ENCODE data around the gene MYBPC2. TPM values are rescaled to one million over a fixed set of nuclear protein-coding genes. Genes with fewer than 3 reads are reported as not detected.

MYBPC2 gene
- total RNA-seq, 1 donor from 2014 or later: 0.61 TPM

- Mint-ChIP-seq H3K4me3 (ENCODE audit: unreplicated experiment) (no peak overlapping the region), H3K27me3 (ENCODE audit: unreplicated experiment) (peaks cover 5% of the 10 kb centered on the region), H3K4me1 (ENCODE audit: low read depth, unreplicated experiment) (no peaks in the 10 kb centered on the region), H3K36me3 (ENCODE audit: unreplicated experiment) (no peaks in the 10 kb centered on the region), H3K27ac (ENCODE audit: unreplicated experiment) (no peak overlapping the region), H3K9me3 (ENCODE audit: unreplicated experiment) (peaks cover 9% of the 10 kb centered on the region)
- DNase-seq: no peak
- no peak for TF ChIP-seq CTCF (IDR thresholded peaks at IDR 0.05; ENCODE audit: partially characterized antibody, unreplicated experiment)
Measured at GRCh38 chr19:50464348-50464747, 31.7 kb downstream of the MYBPC2 start.

- Mint-ChIP-seq H3K27ac (ENCODE audit: unreplicated experiment) (no peak overlapping the region), H3K27me3 (ENCODE audit: unreplicated experiment) (peaks cover 5% of the 10 kb centered on the region), H3K36me3 (ENCODE audit: unreplicated experiment) (no peaks in the 10 kb centered on the region), H3K4me1 (ENCODE audit: low read depth, unreplicated experiment) (no peaks in the 10 kb centered on the region), H3K9me3 (ENCODE audit: unreplicated experiment) (peaks cover 9% of the 10 kb centered on the region), H3K4me3 (ENCODE audit: unreplicated experiment) (no peak overlapping the region)
- no peak for DNase-seq
- no peak for TF ChIP-seq CTCF (IDR thresholded peaks at IDR 0.05; ENCODE audit: partially characterized antibody, unreplicated experiment)
Measured at GRCh38 chr19:50465000-50465399, 32.3 kb downstream of the MYBPC2 start.

GRCh38 chr19:50465986-50466705, 33.5 kb downstream of the MYBPC2 start:
- Mint-ChIP-seq H3K4me3 (ENCODE audit: unreplicated experiment) (no peak overlapping the region), H3K27me3 (ENCODE audit: unreplicated experiment) (peaks cover 5% of the 10 kb centered on the region), H3K4me1 (ENCODE audit: low read depth, unreplicated experiment) (no peaks in the 10 kb centered on the region), H3K27ac (ENCODE audit: unreplicated experiment) (no peak overlapping the region), H3K9me3 (ENCODE audit: unreplicated experiment) (peaks cover 9% of the 10 kb centered on the region), H3K36me3 (ENCODE audit: unreplicated experiment) (no peaks in the 10 kb centered on the region)
- peak; percentile 71 for DNase-seq
- TF ChIP-seq CTCF (IDR thresholded peaks at IDR 0.05; ENCODE audit: partially characterized antibody, unreplicated experiment): peak; percentile 70

- Mint-ChIP-seq H3K27me3 (ENCODE audit: unreplicated experiment) (peaks cover 3% of the 10 kb centered on the region), H3K36me3 (ENCODE audit: unreplicated experiment) (no peaks in the 10 kb centered on the region), H3K27ac (ENCODE audit: unreplicated experiment) (no peak overlapping the region), H3K9me3 (ENCODE audit: unreplicated experiment) (peaks cover 7% of the 10 kb centered on the region), H3K4me1 (ENCODE audit: low read depth, unreplicated experiment) (no peaks in the 10 kb centered on the region), H3K4me3 (ENCODE audit: unreplicated experiment) (no peak overlapping the region)
- TF ChIP-seq CTCF (IDR thresholded peaks at IDR 0.05; ENCODE audit: partially characterized antibody, unreplicated experiment): no peak
- no peak for DNase-seq
Measured at GRCh38 chr19:50466706-50467039, 34.0 kb downstream of the MYBPC2 start.

- TF ChIP-seq CTCF (IDR thresholded peaks at IDR 0.05; ENCODE audit: partially characterized antibody, unreplicated experiment): no peak
- no peaks in the 10 kb centered on the region for H3K4me1 Mint-ChIP-seq (ENCODE audit: low read depth, unreplicated experiment)
- DNase-seq: no peak
- H3K4me3 Mint-ChIP-seq (ENCODE audit: unreplicated experiment): no peak overlapping the region
- peaks cover 3% of the 10 kb centered on the region for H3K27me3 Mint-ChIP-seq (ENCODE audit: unreplicated experiment)
- peaks cover 6% of the 10 kb centered on the region for H3K9me3 Mint-ChIP-seq (ENCODE audit: unreplicated experiment)
- no peaks in the 10 kb centered on the region for H3K36me3 Mint-ChIP-seq (ENCODE audit: unreplicated experiment)
- no peak overlapping the region for H3K27ac Mint-ChIP-seq (ENCODE audit: unreplicated experiment)
Measured at GRCh38 chr19:50467566-50467965, 34.9 kb downstream of the MYBPC2 start.
